B cell (primary cell): ENCODE results near the gene ECT2.

Experiments
- CTCF ChIP-seq: fragments of 200-600 bp; IDR thresholded peaks from one replicate; pipeline ENCODE4 v1.8.0; 2022; ENCODE audit warnings: antibody characterized with exemption, mild to moderate bottlenecking
- EZH2 ChIP-seq: IDR thresholded peaks from 2 replicates; pipeline ENCODE4 v1.6.1; 2012; ENCODE audit warnings: borderline replicate concordance, low read depth, mild to moderate bottlenecking, moderate library complexity, low read length; ENCODE audit not compliant: insufficient read depth, poor library complexity, severe bottlenecking

- TF ChIP-seq CTCF (no peak), EZH2 (no peak)
Observed at GRCh38 chr3:172704001-172704400, 46.5 kb upstream of the ECT2 start.
